ENCODE data around the gene AIPL1.

GRCh38 chr17:6470751-6471521, 36.0 kb upstream of the AIPL1 start:
- TF ChIP-seq, protein P1, sequence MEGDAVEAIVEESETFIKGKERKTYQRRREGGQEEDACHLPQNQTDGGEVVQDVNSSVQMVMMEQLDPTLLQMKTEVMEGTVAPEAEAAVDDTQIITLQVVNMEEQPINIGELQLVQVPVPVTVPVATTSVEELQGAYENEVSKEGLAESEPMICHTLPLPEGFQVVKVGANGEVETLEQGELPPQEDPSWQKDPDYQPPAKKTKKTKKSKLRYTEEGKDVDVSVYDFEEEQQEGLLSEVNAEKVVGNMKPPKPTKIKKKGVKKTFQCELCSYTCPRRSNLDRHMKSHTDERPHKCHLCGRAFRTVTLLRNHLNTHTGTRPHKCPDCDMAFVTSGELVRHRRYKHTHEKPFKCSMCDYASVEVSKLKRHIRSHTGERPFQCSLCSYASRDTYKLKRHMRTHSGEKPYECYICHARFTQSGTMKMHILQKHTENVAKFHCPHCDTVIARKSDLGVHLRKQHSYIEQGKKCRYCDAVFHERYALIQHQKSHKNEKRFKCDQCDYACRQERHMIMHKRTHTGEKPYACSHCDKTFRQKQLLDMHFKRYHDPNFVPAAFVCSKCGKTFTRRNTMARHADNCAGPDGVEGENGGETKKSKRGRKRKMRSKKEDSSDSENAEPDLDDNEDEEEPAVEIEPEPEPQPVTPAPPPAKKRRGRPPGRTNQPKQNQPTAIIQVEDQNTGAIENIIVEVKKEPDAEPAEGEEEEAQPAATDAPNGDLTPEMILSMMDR (conservative IDR thresholded peaks at IDR 0.05; ENCODE audit: low read depth, low read length), result no peak
- no peak for TF ChIP-seq EZH2 (IDR thresholded peaks at IDR 0.05; ENCODE audit: borderline replicate concordance, low read depth, low read length, poor library complexity, severe bottlenecking)

Data from A673 (cell line).